A673 (cell line): ENCODE data around the gene NHSL1. TPM values are rescaled to one million over a fixed set of nuclear protein-coding genes. Genes with fewer than 3 reads are reported as not detected.

Experiments used
- BruUV-seq: library from RNA; stranded (reverse); fragments of 400-500 nt; replicated peaks from 2 replicates; lab custom pipeline; 2021; lab: Mats Ljungman, UMichigan
- CTCF ChIA-PET: fragments of 300-600 bp; sonication (Branson Sonifier 250); formaldehyde crosslinking; loops from one replicate; lab custom pipeline; 2022; ENCODE audit warnings: antibody characterized with exemption; lab: Charles Lee
- POLR2A ChIA-PET: fragments of 300-600 bp; sonication (Branson Sonifier 250); formaldehyde crosslinking; loops from one replicate; lab custom pipeline; 2022; ENCODE audit warnings: antibody characterized with exemption; ENCODE audit not compliant: low non-redundant PET; lab: Charles Lee
- DNase-seq: peaks from one replicate; pipeline ENCODE4 v3.0.0-alpha.2; 2015; ENCODE audit warnings: low spot score
- H3K27ac ChIP-seq: fragments of 200-600 bp; sonication (generic); 2 replicates; pipeline ENCODE4 v1.5.1; 2016; ENCODE audit warnings: mixed run types, low read depth, mild to moderate bottlenecking, mixed read lengths, antibody characterized with exemption, low read length; ENCODE audit not compliant: poor library complexity, severe bottlenecking
- H3K27me3 ChIP-seq: fragments of 200-600 bp; sonication (generic); replicated peaks from 2 replicates; pipeline ENCODE4 v1.6.1; 2017; ENCODE audit warnings: mixed run types, low read depth, mild to moderate bottlenecking, mixed read lengths, antibody characterized with exemption, low read length; ENCODE audit not compliant: insufficient read depth, poor library complexity
- H3K36me3 ChIP-seq: fragments of 200-600 bp; sonication (generic); 2 replicates; pipeline ENCODE4 v1.6.1; 2016; ENCODE audit warnings: mixed run types, mild to moderate bottlenecking, mixed read lengths, antibody characterized with exemption, low read length; ENCODE audit not compliant: insufficient read depth, poor library complexity, severe bottlenecking
- H3K4me1 ChIP-seq: fragments of 200-600 bp; sonication (generic); 2 replicates; pipeline ENCODE4 v1.6.1; 2017; ENCODE audit warnings: mixed run types, mild to moderate bottlenecking, mixed read lengths, antibody characterized with exemption, low read length; ENCODE audit not compliant: insufficient read depth, poor library complexity, severe bottlenecking
- H3K4me3 ChIP-seq: fragments of 200-600 bp; sonication (generic); 2 replicates; pipeline ENCODE4 v1.5.1; 2016; ENCODE audit warnings: low read depth, mixed run types, mild to moderate bottlenecking, mixed read lengths, low read length; ENCODE audit not compliant: poor library complexity, severe bottlenecking
- H3K9me3 ChIP-seq: fragments of 200-600 bp; sonication (generic); 2 replicates; pipeline ENCODE4 v1.6.1; 2016; ENCODE audit warnings: mixed run types, low read depth, mild to moderate bottlenecking, mixed read lengths, antibody characterized with exemption, low read length; ENCODE audit not compliant: poor library complexity, severe bottlenecking
- CTCF ChIP-seq: fragments of 300-800, 200-600 bp; sonication (generic); conservative IDR thresholded peaks from 2 replicates; pipeline ENCODE4 v1.5.1; 2017; ENCODE audit warnings: low read depth, mild to moderate bottlenecking, antibody characterized with exemption, low read length, moderate library complexity, mixed read lengths
- EZH2 ChIP-seq: fragments of 200-600 bp; sonication (generic); IDR thresholded peaks from 2 replicates; pipeline ENCODE4 v1.6.1; 2017; ENCODE audit warnings: borderline replicate concordance, low read depth, mild to moderate bottlenecking, mixed read lengths, antibody characterized with exemption, low read length; ENCODE audit not compliant: poor library complexity, severe bottlenecking
- intact Hi-C: fragments of 100-400 bp; cut with micrococcal nuclease; formaldehyde crosslinking; loops from one replicate; pipeline ENCODE4 v1.10.0; 2022; ENCODE audit not compliant: unreplicated experiment
- total RNA-seq: library from RNA; stranded (reverse); gene quantifications from 2 replicates; pipeline ENCODE4 v1.2.3, GENCODE V29; 2021

NHSL1 gene
- total RNA-seq, 1 experiment from 2014 or later, result 33.1 TPM

GRCh38 chr6:138509371-138509770 lies 10.1 kb upstream of the NHSL1 start:
- no peaks in the 10 kb centered on the region for H3K27me3 ChIP-seq
- TF ChIP-seq EZH2 (no peak), CTCF (peak; percentile 72)
- no TSS peak for BruUV-seq
- CTCF ChIA-PET, result interaction anchor here (0.8 kb wide), 1 partner anchor 80 kb away, joined by 3 read pairs; no protein-coding TSS in a partner anchor
- peak; percentile 60 for DNase-seq
- peaks cover 13% of the 10 kb centered on the region for H3K4me1 ChIP-seq
- no peak overlapping the region for H3K4me3 ChIP-seq
- H3K36me3 ChIP-seq, result no peaks in the 10 kb centered on the region
- no peaks in the 10 kb centered on the region for H3K9me3 ChIP-seq
- intact Hi-C loops, result loop anchor here (2.0 kb wide), 1 partner anchor 81 kb away; no protein-coding TSS in a partner anchor
- POLR2A ChIA-PET, result no interaction called here
- H3K27ac ChIP-seq, result no peak overlapping the region

- no peak for DNase-seq
- ChIA-PET POLR2A (no interaction called here), CTCF (interaction anchor here (0.8 kb wide), 1 partner anchor 79 kb away, joined by 3 read pairs; no protein-coding TSS in a partner anchor)
- Histone ChIP-seq H3K27me3 (no peaks in the 10 kb centered on the region), H3K36me3 (no peaks in the 10 kb centered on the region), H3K9me3 (no peaks in the 10 kb centered on the region), H3K27ac (no peak overlapping the region), H3K4me3 (no peak overlapping the region), H3K4me1 (peaks cover 13% of the 10 kb centered on the region)
- TF ChIP-seq CTCF (no peak), EZH2 (no peak)
- intact Hi-C loops, result loop anchor here (2.0 kb wide), 1 partner anchor 80 kb away; no protein-coding TSS in a partner anchor
- no TSS peak for BruUV-seq
Observed at GRCh38 chr6:138508676-138508988, 9.3 kb upstream of the NHSL1 start.

- no peak for DNase-seq
- Histone ChIP-seq H3K9me3 (no peaks in the 10 kb centered on the region), H3K4me1 (peaks cover 13% of the 10 kb centered on the region), H3K27ac (no peak overlapping the region), H3K4me3 (no peak overlapping the region), H3K36me3 (no peaks in the 10 kb centered on the region), H3K27me3 (no peaks in the 10 kb centered on the region)
- POLR2A ChIA-PET, result no interaction called here
- CTCF ChIA-PET, result no interaction called here
- no TSS peak for BruUV-seq
- TF ChIP-seq EZH2, result no peak
- TF ChIP-seq CTCF, result no peak
- intact Hi-C loops, result loop anchor here (2.0 kb wide), 1 partner anchor 79 kb away; no protein-coding TSS in a partner anchor
Observed at GRCh38 chr6:138507977-138508675, 8.8 kb upstream of the NHSL1 start.
